MCF 10A (cell line): ENCODE results near the gene ZNRF3. TPM values are rescaled to one million over a fixed set of nuclear protein-coding genes. Genes with fewer than 3 reads are reported as not detected.

Source experiments
- BruUV-seq: library from RNA; stranded (reverse); fragments of 400-500 nt; replicated peaks from 2 replicates; lab custom pipeline; 2021; lab: Mats Ljungman, UMichigan
- CTCF ChIA-PET: fragments of 300-600 bp; sonication (Branson Sonifier 250); formaldehyde crosslinking; extraction: SDS; loops from one replicate; lab custom pipeline; 2021; ENCODE audit warnings: antibody characterized with exemption, inconsistent platforms; lab: Yijun Ruan, JAX
- POLR2A ChIA-PET: fragments of 300-600, 350-650 bp; sonication (Branson Sonifier 250); formaldehyde crosslinking; extraction: SDS; loops from one replicate; lab custom pipeline; 2020; ENCODE audit warnings: antibody characterized with exemption, inconsistent platforms; lab: Yijun Ruan, JAX
- DNase-seq: peaks from one replicate; pipeline ENCODE4 v3.0.0-alpha.2; 2018; ENCODE audit not compliant: unreplicated experiment
- H3K27ac Mint-ChIP-seq: one replicate; pipeline ENCODE4 v1.8.0; 2022; ENCODE audit warnings: mild to moderate bottlenecking, low read depth, mixed read lengths; ENCODE audit not compliant: unreplicated experiment
- H3K27me3 Mint-ChIP-seq: one replicate; pipeline ENCODE4 v1.8.0; 2022; ENCODE audit warnings: mixed read lengths; ENCODE audit not compliant: insufficient read depth, unreplicated experiment
- H3K36me3 Mint-ChIP-seq: one replicate; pipeline ENCODE4 v1.8.0; 2022; ENCODE audit warnings: mild to moderate bottlenecking, moderate library complexity, mixed read lengths; ENCODE audit not compliant: insufficient read depth, unreplicated experiment
- H3K4me1 Mint-ChIP-seq: one replicate; pipeline ENCODE4 v1.8.0; 2022; ENCODE audit warnings: mixed read lengths; ENCODE audit not compliant: insufficient read depth, unreplicated experiment
- H3K4me3 Mint-ChIP-seq: one replicate; pipeline ENCODE4 v1.8.0; 2022; ENCODE audit warnings: mild to moderate bottlenecking, moderate library complexity, mixed read lengths; ENCODE audit not compliant: unreplicated experiment
- H3K9me3 Mint-ChIP-seq: one replicate; pipeline ENCODE4 v1.8.0; 2022; ENCODE audit warnings: mixed read lengths; ENCODE audit not compliant: unreplicated experiment
- intact Hi-C: fragments of 100-400 bp; cut with micrococcal nuclease; formaldehyde crosslinking; loops from 2 replicates; pipeline ENCODE4 v1.14.1; 2022
- total RNA-seq: library from RNA; stranded (reverse); gene quantifications from 2 replicates; pipeline ENCODE4 v1.2.3, GENCODE V29; 2022
- TF ChIP-seq, protein P1 (sequence below): fragments of 200-600 bp; IDR thresholded peaks from one replicate; pipeline ENCODE4 v1.8.0; 2022; ENCODE audit warnings: antibody characterized with exemption, mild to moderate bottlenecking; ENCODE audit not compliant: unreplicated experiment

Gene ZNRF3
- total RNA-seq, 1 experiment from 2014 or later = 7.1 TPM

DNA sequence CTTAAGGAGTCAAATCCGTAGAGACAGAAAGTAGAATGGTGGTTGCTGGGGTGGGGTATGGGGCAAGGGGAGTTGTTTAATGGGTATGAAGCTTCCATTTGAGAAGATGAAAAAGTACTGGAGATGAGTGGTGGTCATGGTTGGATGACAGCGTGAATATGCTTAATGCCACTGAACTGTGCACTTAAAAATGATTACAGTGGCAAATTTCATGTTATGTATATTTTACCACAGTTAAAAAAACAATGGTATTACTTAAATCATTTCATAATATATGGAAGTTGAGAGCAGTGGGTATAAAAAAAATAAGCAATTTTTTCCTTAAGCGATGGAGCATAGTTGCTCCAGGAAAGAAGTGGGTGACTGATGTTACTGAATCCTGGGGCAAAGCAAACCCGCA lies 111.2 kb downstream of the ZNRF3 start:
- TF ChIP-seq, protein P1, sequence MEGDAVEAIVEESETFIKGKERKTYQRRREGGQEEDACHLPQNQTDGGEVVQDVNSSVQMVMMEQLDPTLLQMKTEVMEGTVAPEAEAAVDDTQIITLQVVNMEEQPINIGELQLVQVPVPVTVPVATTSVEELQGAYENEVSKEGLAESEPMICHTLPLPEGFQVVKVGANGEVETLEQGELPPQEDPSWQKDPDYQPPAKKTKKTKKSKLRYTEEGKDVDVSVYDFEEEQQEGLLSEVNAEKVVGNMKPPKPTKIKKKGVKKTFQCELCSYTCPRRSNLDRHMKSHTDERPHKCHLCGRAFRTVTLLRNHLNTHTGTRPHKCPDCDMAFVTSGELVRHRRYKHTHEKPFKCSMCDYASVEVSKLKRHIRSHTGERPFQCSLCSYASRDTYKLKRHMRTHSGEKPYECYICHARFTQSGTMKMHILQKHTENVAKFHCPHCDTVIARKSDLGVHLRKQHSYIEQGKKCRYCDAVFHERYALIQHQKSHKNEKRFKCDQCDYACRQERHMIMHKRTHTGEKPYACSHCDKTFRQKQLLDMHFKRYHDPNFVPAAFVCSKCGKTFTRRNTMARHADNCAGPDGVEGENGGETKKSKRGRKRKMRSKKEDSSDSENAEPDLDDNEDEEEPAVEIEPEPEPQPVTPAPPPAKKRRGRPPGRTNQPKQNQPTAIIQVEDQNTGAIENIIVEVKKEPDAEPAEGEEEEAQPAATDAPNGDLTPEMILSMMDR = no peak
- Mint-ChIP-seq H3K4me3 (no peak overlapping the region), H3K9me3 (no peaks in the 10 kb centered on the region), H3K4me1 (no peaks in the 10 kb centered on the region), H3K27me3 (no peaks in the 10 kb centered on the region), H3K36me3 (peaks cover 22% of the 10 kb centered on the region), H3K27ac (no peak overlapping the region)
- ChIA-PET POLR2A (no interaction called here), CTCF (interaction anchor here (0.6 to 0.7 kb wide), 3 partner anchors 11 to 85 kb away, joined by 3 to 5 read pairs (median 4); no protein-coding TSS in a partner anchor)
- BruUV-seq = no TSS peak
- intact Hi-C loops = no loop called here
- DNase-seq = no peak

DNA sequence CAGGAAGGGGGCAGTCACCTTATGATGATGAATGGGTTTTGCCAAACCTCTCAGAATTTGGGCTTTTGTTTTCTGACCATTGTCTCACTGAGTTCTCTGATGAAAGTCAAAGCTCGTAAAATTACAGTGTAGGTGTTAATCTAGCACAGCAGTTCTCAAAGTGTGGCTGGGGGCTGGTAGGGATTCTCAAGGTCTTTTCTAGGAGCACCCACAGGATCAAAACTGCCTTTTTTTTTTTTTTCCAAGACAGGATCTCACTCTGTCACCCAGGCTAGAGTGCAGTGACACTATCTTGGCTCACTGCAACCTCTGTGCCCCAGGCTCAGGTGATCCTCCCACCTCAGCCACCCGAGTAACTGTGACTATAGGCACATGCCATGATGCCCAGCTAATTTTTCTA lies 112.2 kb downstream of the ZNRF3 start:
- intact Hi-C loops = no loop called here
- H3K9me3 Mint-ChIP-seq = no peaks in the 10 kb centered on the region

DNA sequence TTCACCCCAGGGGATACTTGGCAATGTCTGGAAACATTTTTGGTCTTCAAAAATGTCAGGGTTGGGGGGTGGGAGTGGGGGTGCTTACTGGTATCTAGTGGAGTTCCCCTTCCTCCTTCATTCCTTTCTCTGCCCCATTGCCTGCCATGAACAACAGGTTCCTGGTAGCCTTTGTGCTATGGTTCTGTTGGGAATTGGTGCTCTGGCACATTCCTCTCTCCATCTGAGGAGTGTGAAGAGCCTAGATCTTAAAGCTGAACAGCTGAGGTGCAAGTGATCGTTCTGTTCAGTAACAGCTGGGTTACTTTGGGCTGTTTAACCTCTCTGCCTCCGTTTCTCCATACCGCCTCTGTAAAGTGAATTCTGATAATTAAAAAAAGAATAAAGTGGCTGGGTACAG lies 114.0 kb downstream of the ZNRF3 start:
- no TSS peak for BruUV-seq
- Mint-ChIP-seq H3K36me3 (peaks cover 15% of the 10 kb centered on the region), H3K27ac (no peak overlapping the region), H3K4me3 (no peak overlapping the region), H3K4me1 (no peaks in the 10 kb centered on the region), H3K27me3 (no peaks in the 10 kb centered on the region), H3K9me3 (no peaks in the 10 kb centered on the region)
- DNase-seq = no peak
- intact Hi-C loops = no loop called here
- POLR2A ChIA-PET = interaction anchor here (0.7 kb wide), 1 partner anchor 46 kb away, joined by 3 read pairs; no protein-coding TSS in a partner anchor
- TF ChIP-seq, protein P1 = no peak
- CTCF ChIA-PET = interaction anchor here (0.6 to 0.7 kb wide), 2 partner anchors 9 to 611 kb away, joined by 3 to 6 read pairs; no protein-coding TSS in a partner anchor

More for the DNA sequence above, 112.2 kb downstream of the ZNRF3 start:
- TF ChIP-seq, protein P1 = no peak
- ChIA-PET POLR2A (no interaction called here), CTCF (no interaction called here)
- Mint-ChIP-seq H3K27me3 (no peaks in the 10 kb centered on the region), H3K27ac (no peak overlapping the region), H3K4me3 (no peak overlapping the region), H3K4me1 (no peaks in the 10 kb centered on the region), H3K36me3 (peaks cover 20% of the 10 kb centered on the region)
- no peak for DNase-seq
- BruUV-seq = no TSS peak

DNA sequence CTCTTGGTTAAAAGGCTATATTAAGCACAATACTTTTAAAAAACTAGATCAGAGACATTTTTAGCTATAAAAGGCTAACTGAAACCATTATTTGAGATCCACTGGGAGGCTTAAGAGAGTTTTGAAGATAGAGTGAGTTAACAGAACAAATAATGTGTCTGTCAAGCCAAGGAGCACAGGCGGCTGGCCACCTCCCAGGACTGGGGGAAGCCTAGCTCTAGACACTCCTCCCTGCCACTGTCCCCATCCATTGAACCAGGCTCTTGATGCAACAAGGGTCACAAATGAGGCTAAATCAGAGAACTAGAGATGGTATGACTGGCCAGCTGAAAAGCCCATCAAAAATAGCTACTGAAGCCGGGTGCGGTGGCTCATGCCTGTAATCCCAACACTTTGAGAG lies 115.3 kb downstream of the ZNRF3 start:
- POLR2A ChIA-PET = interaction anchor here (1.5 kb wide), 1 partner anchor 21 kb away, joined by 4 read pairs; no protein-coding TSS in a partner anchor
- Mint-ChIP-seq H3K9me3 (no peaks in the 10 kb centered on the region), H3K4me3 (no peak overlapping the region), H3K36me3 (peaks cover 10% of the 10 kb centered on the region), H3K4me1 (no peaks in the 10 kb centered on the region), H3K27me3 (no peaks in the 10 kb centered on the region), H3K27ac (no peak overlapping the region)
- no TSS peak for BruUV-seq
- TF ChIP-seq, protein P1 = no peak
- no peak for DNase-seq
- intact Hi-C loops = no loop called here
- CTCF ChIA-PET = interaction anchor here (0.6 to 0.8 kb wide), 4 partner anchors 25 to 308 kb away, joined by 3 to 4 read pairs (median 3); partner anchors contain the start of gene GAS2L1
